GM19023 (cell line): ENCODE measurements around the gene LRRC26.
"Not testable (repeated sequence)": the region's sequence is repeated elsewhere in the genome, so short reads cannot be mapped to it uniquely, and the experiment has no call there.

Experiments
- ATAC-seq: cut with Tn5 transposase; IDR thresholded peaks from one replicate; pipeline ENCODE4 v1.9.1; 2021; ENCODE audit warnings: mild to moderate bottlenecking, moderate library complexity; ENCODE audit not compliant: unreplicated experiment

LRRC26 gene

DNA sequence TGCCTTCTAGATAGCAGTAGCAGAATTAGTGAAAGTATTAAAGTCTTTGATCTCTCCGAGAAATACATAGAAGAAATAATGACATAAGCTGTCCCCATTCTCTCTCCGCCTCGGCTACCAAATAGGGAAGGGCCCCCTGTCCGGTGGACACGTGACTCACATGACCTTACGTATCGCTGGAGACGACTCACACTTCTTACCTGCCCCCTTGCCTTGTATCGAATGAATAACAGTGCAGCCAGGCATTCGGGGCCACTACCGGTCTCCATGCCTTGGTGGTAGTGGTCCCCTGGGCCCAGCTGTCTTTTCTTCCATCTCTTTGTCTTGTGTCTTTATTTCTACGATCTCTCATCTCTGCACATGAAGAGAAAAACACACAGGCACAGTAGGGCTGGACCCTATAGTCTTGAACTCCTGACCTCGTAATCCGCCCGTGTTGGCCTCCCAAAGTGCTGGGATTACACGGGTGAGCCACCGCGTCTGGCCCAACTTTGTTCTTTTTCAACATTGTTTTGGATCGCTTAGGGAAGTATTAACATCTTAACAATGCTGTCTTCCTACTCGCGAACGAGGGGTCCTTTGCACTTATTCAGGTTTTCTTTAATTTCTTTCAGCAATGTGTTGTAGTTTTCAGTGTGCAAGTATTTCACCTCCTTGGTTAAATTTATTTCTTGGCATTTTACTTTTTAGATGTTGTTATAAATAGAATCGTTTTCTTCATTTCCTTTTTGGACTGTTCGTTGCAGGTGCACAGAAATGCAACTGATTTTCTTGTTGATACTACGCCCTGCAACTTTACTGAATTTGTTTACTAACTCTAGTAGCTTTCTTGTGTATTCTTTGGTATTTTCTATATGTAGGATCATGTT is 47.7 kb downstream of the LRRC26 start:
- ATAC-seq, result not testable (repeated sequence)
